Nephron (organoid): ENCODE data around the gene CTDSPL2.
A peak's percentile ranks its signal among the peaks of the same experiment; 100 is the strongest.
"Not testable (repeated sequence)": the region's sequence is repeated elsewhere in the genome, so short reads cannot be mapped to it uniquely, and the experiment has no call there.

Source experiments
- H3K27ac Mint-ChIP-seq, 3 experiments: 2 replicates each; pipeline ENCODE4 v1.8.0; 2020; ENCODE audit warnings: mixed read lengths in 3 of 3, mild to moderate bottlenecking in 2 of 3, moderate library complexity in 1 of 3
- H3K27me3 Mint-ChIP-seq: 2 replicates; pipeline ENCODE4 v1.8.0; 2021; ENCODE audit warnings: low read depth, mild to moderate bottlenecking, moderate library complexity, mixed read lengths
- H3K36me3 Mint-ChIP-seq: 2 replicates; pipeline ENCODE4 v1.8.0; 2020; ENCODE audit warnings: low read depth, mixed read lengths
- H3K4me1 Mint-ChIP-seq: 2 replicates; pipeline ENCODE4 v1.8.0; 2020; ENCODE audit warnings: mixed read lengths
- H3K4me3 Mint-ChIP-seq, 3 experiments: 2 replicates each; pipeline ENCODE4 v1.8.0; 2020; ENCODE audit warnings: mild to moderate bottlenecking in 3 of 3, mixed read lengths in 3 of 3, moderate library complexity in 2 of 3
- H3K9me3 Mint-ChIP-seq: 2 replicates; pipeline ENCODE4 v1.8.0; 2020; ENCODE audit warnings: mixed read lengths
- CTCF ChIP-seq, 3 experiments: fragments of 200-600 bp; sonication (generic); IDR thresholded peaks; one replicate each; pipeline ENCODE4 v1.5.0; 2021; ENCODE audit warnings: antibody characterized with exemption in 3 of 3; ENCODE audit not compliant: unreplicated experiment in 3 of 3

Gene CTDSPL2

DNA sequence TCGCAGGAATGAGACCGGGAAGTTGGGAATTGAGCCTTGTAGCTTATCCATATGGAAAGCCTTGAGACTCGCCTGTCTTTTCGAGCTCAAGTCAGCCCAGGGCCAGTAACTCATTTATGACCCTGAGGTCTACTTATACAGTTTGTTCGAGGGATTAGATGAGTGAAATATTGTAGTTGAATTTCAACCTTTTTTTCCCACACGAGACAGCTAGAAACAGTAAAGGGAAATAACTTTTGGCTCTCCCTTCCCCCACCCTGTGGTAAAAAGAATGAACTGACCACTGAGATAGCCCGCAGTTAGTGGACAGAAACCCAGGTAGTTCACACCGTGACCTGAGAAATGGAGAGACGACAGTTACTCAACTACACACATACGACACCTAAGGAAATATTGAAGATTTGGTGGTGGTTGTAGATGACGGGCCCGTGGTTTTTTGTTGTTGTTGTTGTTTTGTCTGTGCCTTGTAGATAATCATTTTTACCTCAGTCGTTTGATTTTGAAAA lies 110.4 kb downstream of the CTDSPL2 start:
- peaks cover 43% of the 10 kb centered on the region for H3K4me1 Mint-ChIP-seq
- peaks cover 31% of the 10 kb centered on the region for H3K36me3 Mint-ChIP-seq
- no peaks in the 10 kb centered on the region for H3K27me3 Mint-ChIP-seq
- peak overlapping the region; percentile 88 to 95 (median 92) for H3K27ac Mint-ChIP-seq
- H3K4me3 Mint-ChIP-seq = peak overlapping the region; percentile 90 to 92 (median 90)
- TF ChIP-seq CTCF (IDR thresholded peaks at IDR 0.05; ENCODE audit: unreplicated experiment in 3 of 3) = no peak
- no peaks in the 10 kb centered on the region for H3K9me3 Mint-ChIP-seq

- Mint-ChIP-seq H3K36me3 (peaks cover 36% of the 10 kb centered on the region), H3K27ac (peak overlapping the region in 2 of 3 experiments; percentile 61 to 66), H3K4me1 (peaks cover 31% of the 10 kb centered on the region), H3K4me3 (peak overlapping the region in 2 of 3 experiments; percentile 26 to 34), H3K9me3 (no peaks in the 10 kb centered on the region), H3K27me3 (no peaks in the 10 kb centered on the region)
- no peak for TF ChIP-seq CTCF (IDR thresholded peaks at IDR 0.05; ENCODE audit: unreplicated experiment in 3 of 3)
Measured at GRCh38 chr15:44541282-44541958, 114.0 kb downstream of the CTDSPL2 start.

GRCh38 chr15:44542596-44542995 lies 115.2 kb downstream of the CTDSPL2 start:
- H3K4me1 Mint-ChIP-seq = peaks cover 31% of the 10 kb centered on the region
- H3K36me3 Mint-ChIP-seq = peaks cover 37% of the 10 kb centered on the region
- H3K27ac Mint-ChIP-seq = peak overlapping the region in 1 of 3 experiments; percentile 44
- TF ChIP-seq CTCF (IDR thresholded peaks at IDR 0.05; ENCODE audit: unreplicated experiment in 3 of 3) = no peak
- H3K4me3 Mint-ChIP-seq = no peak overlapping the region
- H3K9me3 Mint-ChIP-seq = no peaks in the 10 kb centered on the region
- H3K27me3 Mint-ChIP-seq = no peaks in the 10 kb centered on the region

GRCh38 chr15:44544745-44545144 lies 117.3 kb downstream of the CTDSPL2 start:
- not testable (repeated sequence) for H3K27me3 Mint-ChIP-seq, H3K4me3 Mint-ChIP-seq, H3K27ac Mint-ChIP-seq, H3K9me3 Mint-ChIP-seq
- H3K36me3 Mint-ChIP-seq = peaks cover 44% of the 10 kb centered on the region
- peaks cover 18% of the 10 kb centered on the region for H3K4me1 Mint-ChIP-seq

- peaks cover 42% of the 10 kb centered on the region for H3K36me3 Mint-ChIP-seq
- peak; percentile 30 to 31 (median 30) for TF ChIP-seq CTCF (IDR thresholded peaks at IDR 0.05; ENCODE audit: unreplicated experiment in 3 of 3)
- H3K9me3 Mint-ChIP-seq = no peaks in the 10 kb centered on the region
- H3K4me3 Mint-ChIP-seq = no peak overlapping the region
- H3K27me3 Mint-ChIP-seq = no peaks in the 10 kb centered on the region
- H3K4me1 Mint-ChIP-seq = peaks cover 14% of the 10 kb centered on the region
- H3K27ac Mint-ChIP-seq = no peak overlapping the region
Measured at GRCh38 chr15:44545913-44546802, 118.7 kb downstream of the CTDSPL2 start.

- not testable (repeated sequence) for H3K4me1 Mint-ChIP-seq, H3K9me3 Mint-ChIP-seq, H3K27ac Mint-ChIP-seq, H3K4me3 Mint-ChIP-seq, H3K27me3 Mint-ChIP-seq
- H3K36me3 Mint-ChIP-seq = peaks cover 32% of the 10 kb centered on the region
Measured at GRCh38 chr15:44549152-44549551, 121.7 kb downstream of the CTDSPL2 start.
